GM23248 (cell line): Measurements from ENCODE around the gene STX5.

Source experiments
- EZH2 ChIP-seq: fragments of 200-600 bp; sonication (generic); IDR thresholded peaks from 2 replicates; pipeline ENCODE4 v1.6.1; 2018; ENCODE audit warnings: antibody characterized with exemption, mild to moderate bottlenecking; ENCODE audit not compliant: insufficient read depth, poor library complexity, severe bottlenecking
- EZH2phosphoT487 ChIP-seq: fragments of 200-600 bp; sonication (generic); IDR thresholded peaks from 2 replicates; pipeline ENCODE4 v1.6.1; 2018; ENCODE audit warnings: antibody characterized with exemption, moderate library complexity, mild to moderate bottlenecking, low read depth; ENCODE audit not compliant: insufficient read depth

GRCh38 chr11:62876712-62877111 lies 44.9 kb upstream of the STX5 start:
- TF ChIP-seq EZH2 (no peak), EZH2phosphoT487 (no peak)
